T-helper 17 cell (primary cell): Measurements from ENCODE around the gene RNF32. TPM values are rescaled to one million over a fixed set of nuclear protein-coding genes. Genes with fewer than 3 reads are reported as not detected.
"Not testable (repeated sequence)": the region's sequence is repeated elsewhere in the genome, so short reads cannot be mapped to it uniquely, and the experiment has no call there.

Experiments used
- ATAC-seq: fragments of 150-1000 bp; cut with Tn5 transposase; 2 replicates; pipeline ENCODE4 v1.10.0; 2021; ENCODE audit warnings: mild to moderate bottlenecking, moderate library complexity
- DNase-seq, 3 donors: peaks; one replicate each; pipeline versions ENCODE4 v3.0.0 to v3.0.0-alpha.2; 2020 to 2021
- H3K9me3 ChIP-seq: one replicate; pipeline ENCODE4 v1.7.0; 2013; ENCODE audit warnings: low read length, mild to moderate bottlenecking; ENCODE audit not compliant: control insufficient read depth, poor library complexity, severe bottlenecking
- H3K27ac Mint-ChIP-seq: one replicate; pipeline ENCODE4 v1.8.0; 2022; ENCODE audit warnings: mild to moderate bottlenecking, moderate library complexity, mixed read lengths
- H3K27me3 Mint-ChIP-seq: one replicate; pipeline ENCODE4 v1.8.0; 2022; ENCODE audit warnings: mixed read lengths
- H3K36me3 Mint-ChIP-seq: one replicate; pipeline ENCODE4 v1.8.0; 2022; ENCODE audit warnings: low read depth, mixed read lengths
- H3K4me1 Mint-ChIP-seq: one replicate; pipeline ENCODE4 v1.8.0; 2022; ENCODE audit warnings: mild to moderate bottlenecking, mixed read lengths
- H3K4me3 Mint-ChIP-seq: one replicate; pipeline ENCODE4 v1.8.0; 2022; ENCODE audit warnings: mild to moderate bottlenecking, moderate library complexity, mixed read lengths
- total RNA-seq, 4 donors: library from RNA in 2 of 4; stranded (reverse) in 2 of 4; gene quantifications; one replicate each; pipeline ENCODE4 v1.2.3 and lab custom pipeline; 2022 to 2026

Gene RNF32
- total RNA-seq, 2 donors from 2014 or later, result 1.7 to 1.8 TPM

GRCh38 chr7:156677374-156678054, 36.9 kb downstream of the RNF32 start:
- DNase-seq (no peak), ATAC-seq (no peak)
- H3K27ac Mint-ChIP-seq, result no peak overlapping the region
- no peaks in the 10 kb centered on the region for H3K9me3 ChIP-seq
- H3K36me3 Mint-ChIP-seq, result peaks cover 7% of the 10 kb centered on the region
- H3K4me1 Mint-ChIP-seq, result no peaks in the 10 kb centered on the region
- no peaks in the 10 kb centered on the region for H3K27me3 Mint-ChIP-seq
- H3K4me3 Mint-ChIP-seq, result no peak overlapping the region

GRCh38 chr7:156680281-156680680, 39.7 kb downstream of the RNF32 start:
- H3K4me3 Mint-ChIP-seq, result no peak overlapping the region
- peaks cover 2% of the 10 kb centered on the region for H3K36me3 Mint-ChIP-seq
- H3K9me3 ChIP-seq, result no peaks in the 10 kb centered on the region
- no peaks in the 10 kb centered on the region for H3K27me3 Mint-ChIP-seq
- no peaks in the 10 kb centered on the region for H3K4me1 Mint-ChIP-seq
- no peak for ATAC-seq
- DNase-seq, result no peak
- H3K27ac Mint-ChIP-seq, result peak overlapping the region; percentile 60

GRCh38 chr7:156682928-156683327, 42.4 kb downstream of the RNF32 start:
- ATAC-seq (no peak), DNase-seq (no peak)
- no peak overlapping the region for H3K4me3 Mint-ChIP-seq
- no peaks in the 10 kb centered on the region for H3K27me3 Mint-ChIP-seq
- H3K27ac Mint-ChIP-seq, result no peak overlapping the region
- H3K9me3 ChIP-seq, result no peaks in the 10 kb centered on the region
- H3K36me3 Mint-ChIP-seq, result peaks cover 2% of the 10 kb centered on the region
- no peaks in the 10 kb centered on the region for H3K4me1 Mint-ChIP-seq

- Mint-ChIP-seq H3K27ac (no peak overlapping the region), H3K4me3 (no peak overlapping the region), H3K4me1 (no peaks in the 10 kb centered on the region), H3K36me3 (no peaks in the 10 kb centered on the region), H3K27me3 (no peaks in the 10 kb centered on the region)
- no peaks in the 10 kb centered on the region for H3K9me3 ChIP-seq
- ATAC-seq, result no peak
- DNase-seq, result no peak
Observed at GRCh38 chr7:156684251-156684650, 43.7 kb downstream of the RNF32 start.

GRCh38 chr7:156684661-156685060, 44.1 kb downstream of the RNF32 start:
- Mint-ChIP-seq H3K36me3 (no peaks in the 10 kb centered on the region), H3K4me1 (peaks cover 2% of the 10 kb centered on the region), H3K27me3 (no peaks in the 10 kb centered on the region), H3K4me3 (no peak overlapping the region), H3K27ac (no peak overlapping the region)
- no peaks in the 10 kb centered on the region for H3K9me3 ChIP-seq
- DNase-seq, result no peak
- no peak for ATAC-seq

GRCh38 chr7:156691764-156692163, 51.2 kb downstream of the RNF32 start:
- Mint-ChIP-seq H3K27me3 (no peaks in the 10 kb centered on the region), H3K4me3 (no peak overlapping the region), H3K36me3 (peaks cover 3% of the 10 kb centered on the region), H3K4me1 (peaks cover 2% of the 10 kb centered on the region), H3K27ac (no peak overlapping the region)
- no peak for ATAC-seq
- no peaks in the 10 kb centered on the region for H3K9me3 ChIP-seq
- no peak for DNase-seq

- peaks cover 3% of the 10 kb centered on the region for H3K36me3 Mint-ChIP-seq
- no peaks in the 10 kb centered on the region for H3K27me3 Mint-ChIP-seq
- no peak overlapping the region for H3K27ac Mint-ChIP-seq
- DNase-seq (no peak), ATAC-seq (no peak)
- peaks cover 2% of the 10 kb centered on the region for H3K4me1 Mint-ChIP-seq
- no peaks in the 10 kb centered on the region for H3K9me3 ChIP-seq
- no peak overlapping the region for H3K4me3 Mint-ChIP-seq
Observed at GRCh38 chr7:156692849-156693248, 52.3 kb downstream of the RNF32 start.

GRCh38 chr7:156693627-156694026, 53.1 kb downstream of the RNF32 start:
- Mint-ChIP-seq H3K27ac (no peak overlapping the region), H3K4me1 (peaks cover 2% of the 10 kb centered on the region), H3K27me3 (no peaks in the 10 kb centered on the region), H3K36me3 (peaks cover 3% of the 10 kb centered on the region), H3K4me3 (no peak overlapping the region)
- ATAC-seq (no peak), DNase-seq (no peak)
- H3K9me3 ChIP-seq, result no peaks in the 10 kb centered on the region

- H3K4me1 Mint-ChIP-seq, DNase-seq, H3K27ac Mint-ChIP-seq, H3K4me3 Mint-ChIP-seq, H3K9me3 ChIP-seq, ATAC-seq, H3K27me3 Mint-ChIP-seq, H3K36me3 Mint-ChIP-seq: not testable (repeated sequence)
Observed at GRCh38 chr7:156697283-156697682, 56.7 kb downstream of the RNF32 start.

GRCh38 chr7:156698512-156698911, 57.9 kb downstream of the RNF32 start:
- DNase-seq, H3K4me1 Mint-ChIP-seq, H3K27me3 Mint-ChIP-seq, ATAC-seq, H3K27ac Mint-ChIP-seq, H3K9me3 ChIP-seq, H3K36me3 Mint-ChIP-seq, H3K4me3 Mint-ChIP-seq: not testable (repeated sequence)

- H3K36me3 Mint-ChIP-seq, H3K4me3 Mint-ChIP-seq, H3K4me1 Mint-ChIP-seq, ATAC-seq, H3K27ac Mint-ChIP-seq, DNase-seq, H3K27me3 Mint-ChIP-seq, H3K9me3 ChIP-seq: not testable (repeated sequence)
Observed at GRCh38 chr7:156701787-156702186, 61.2 kb downstream of the RNF32 start.

- H3K27ac Mint-ChIP-seq, result no peak overlapping the region
- peaks cover 3% of the 10 kb centered on the region for H3K4me1 Mint-ChIP-seq
- peaks cover 2% of the 10 kb centered on the region for H3K9me3 ChIP-seq
- ATAC-seq (no peak), DNase-seq (no peak)
- no peak overlapping the region for H3K4me3 Mint-ChIP-seq
- no peaks in the 10 kb centered on the region for H3K27me3 Mint-ChIP-seq
- H3K36me3 Mint-ChIP-seq, result peaks cover 2% of the 10 kb centered on the region
Observed at GRCh38 chr7:156702399-156702798, 61.8 kb downstream of the RNF32 start.

- peaks cover 2% of the 10 kb centered on the region for H3K36me3 Mint-ChIP-seq
Observed at GRCh38 chr7:156703209-156703608, 62.6 kb downstream of the RNF32 start.

GRCh38 chr7:156703773-156704482, 63.4 kb downstream of the RNF32 start:
- DNase-seq, result no peak
- Mint-ChIP-seq H3K27ac (no peak overlapping the region), H3K4me3 (no peak overlapping the region), H3K4me1 (peaks cover 3% of the 10 kb centered on the region), H3K36me3 (peaks cover 2% of the 10 kb centered on the region), H3K27me3 (no peaks in the 10 kb centered on the region)
- peaks cover 2% of the 10 kb centered on the region for H3K9me3 ChIP-seq
- ATAC-seq, result no peak

More at GRCh38 chr7:156703209-156703608, 62.6 kb downstream of the RNF32 start:
- Mint-ChIP-seq H3K27me3 (no peaks in the 10 kb centered on the region), H3K27ac (no peak overlapping the region), H3K4me1 (peaks cover 3% of the 10 kb centered on the region), H3K4me3 (no peak overlapping the region)
- H3K9me3 ChIP-seq, result peaks cover 2% of the 10 kb centered on the region
- ATAC-seq (no peak), DNase-seq (no peak)
